ENCODE data around the gene ZNF8.

DNA sequence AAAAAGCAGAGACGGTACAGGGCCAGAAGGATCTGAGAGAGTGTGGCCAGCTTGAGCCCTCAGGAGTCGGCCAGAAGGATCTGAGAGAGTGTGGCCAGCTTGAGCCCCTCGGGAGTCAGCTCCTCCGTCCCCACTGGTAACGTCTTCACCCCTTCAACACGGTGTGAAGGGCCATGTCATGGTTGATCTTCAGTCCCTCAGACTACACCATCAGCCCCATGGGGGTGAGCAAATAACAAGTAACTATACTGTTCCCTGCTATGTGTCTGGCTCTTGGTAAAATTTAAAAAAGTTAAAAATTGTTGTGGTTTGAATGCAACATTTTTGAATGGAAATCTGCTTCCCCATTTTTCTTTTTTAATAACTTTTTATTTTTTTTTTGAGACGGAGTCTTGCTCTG is 1.6 kb upstream of the ZNF8 start:
- TF ChIP-seq, protein P1, sequence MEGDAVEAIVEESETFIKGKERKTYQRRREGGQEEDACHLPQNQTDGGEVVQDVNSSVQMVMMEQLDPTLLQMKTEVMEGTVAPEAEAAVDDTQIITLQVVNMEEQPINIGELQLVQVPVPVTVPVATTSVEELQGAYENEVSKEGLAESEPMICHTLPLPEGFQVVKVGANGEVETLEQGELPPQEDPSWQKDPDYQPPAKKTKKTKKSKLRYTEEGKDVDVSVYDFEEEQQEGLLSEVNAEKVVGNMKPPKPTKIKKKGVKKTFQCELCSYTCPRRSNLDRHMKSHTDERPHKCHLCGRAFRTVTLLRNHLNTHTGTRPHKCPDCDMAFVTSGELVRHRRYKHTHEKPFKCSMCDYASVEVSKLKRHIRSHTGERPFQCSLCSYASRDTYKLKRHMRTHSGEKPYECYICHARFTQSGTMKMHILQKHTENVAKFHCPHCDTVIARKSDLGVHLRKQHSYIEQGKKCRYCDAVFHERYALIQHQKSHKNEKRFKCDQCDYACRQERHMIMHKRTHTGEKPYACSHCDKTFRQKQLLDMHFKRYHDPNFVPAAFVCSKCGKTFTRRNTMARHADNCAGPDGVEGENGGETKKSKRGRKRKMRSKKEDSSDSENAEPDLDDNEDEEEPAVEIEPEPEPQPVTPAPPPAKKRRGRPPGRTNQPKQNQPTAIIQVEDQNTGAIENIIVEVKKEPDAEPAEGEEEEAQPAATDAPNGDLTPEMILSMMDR (IDR thresholded peaks at IDR 0.05), result no peak
- no peak for TF ChIP-seq POLR2A (IDR thresholded peaks at IDR 0.05)
- no peak for TF ChIP-seq POLR2AphosphoS5 (IDR thresholded peaks at IDR 0.05)
